Natural killer cell (primary cell): Measurements from ENCODE around the gene PPP2R5A. TPM values are rescaled to one million over a fixed set of nuclear protein-coding genes. Genes with fewer than 3 reads are reported as not detected.
A peak's percentile ranks its signal among the peaks of the same experiment; 100 is the strongest.
"Not testable (repeated sequence)": the region's sequence is repeated elsewhere in the genome, so short reads cannot be mapped to it uniquely, and the experiment has no call there.

Experiments used
- ATAC-seq, 3 donors: fragments of 150-1000 bp in 2 of 3; fragments of 200-7000 bp in 1 of 3; cut with Tn5 transposase; 1 replicate in 1 of 3; 2 replicates in 2 of 3; pipeline ENCODE4 v1.10.0; 2021; ENCODE audit warnings: mild to moderate bottlenecking in 2 of 3, moderate library complexity in 2 of 3
- DNase-seq, 2 donors: peaks; one replicate each; pipeline versions ENCODE4 v3.0.0 to v3.0.0-alpha.2; 2013 to 2021; ENCODE audit warnings: mixed read lengths in 1 of 2
- H3K27ac ChIP-seq: one replicate; pipeline ENCODE4 v1.5.1; 2013; ENCODE audit warnings: mild to moderate bottlenecking, low read length
- H3K27me3 ChIP-seq: one replicate; pipeline ENCODE4 v1.6.1; 2013; ENCODE audit warnings: low read length; ENCODE audit not compliant: control insufficient read depth, insufficient read depth
- H3K36me3 ChIP-seq: one replicate; pipeline ENCODE4 v1.6.1; 2013; ENCODE audit warnings: low read length; ENCODE audit not compliant: control insufficient read depth, insufficient read depth
- H3K4me1 ChIP-seq: one replicate; pipeline ENCODE4 v1.6.1; 2013; ENCODE audit warnings: low read length; ENCODE audit not compliant: control insufficient read depth, insufficient read depth
- H3K4me3 ChIP-seq: one replicate; pipeline ENCODE4 v1.5.1; 2013; ENCODE audit warnings: low read length
- H3K9me3 ChIP-seq: one replicate; pipeline ENCODE4 v1.6.1; 2013; ENCODE audit warnings: low read length; ENCODE audit not compliant: control insufficient read depth, insufficient read depth
- H3K27ac Mint-ChIP-seq, 2 donors: one replicate each; pipeline ENCODE4 v1.8.0; 2022; ENCODE audit warnings: mild to moderate bottlenecking in 2 of 2, mixed read lengths in 2 of 2, moderate library complexity in 1 of 2
- H3K27me3 Mint-ChIP-seq, 2 donors: one replicate each; pipeline ENCODE4 v1.8.0; 2022; ENCODE audit warnings: low read depth in 2 of 2, mixed read lengths in 2 of 2
- H3K36me3 Mint-ChIP-seq: one replicate; pipeline ENCODE4 v1.8.0; 2022; ENCODE audit warnings: mixed read lengths
- H3K4me1 Mint-ChIP-seq, 2 donors: one replicate each; pipeline ENCODE4 v1.8.0; 2022; ENCODE audit warnings: mixed read lengths in 2 of 2
- H3K4me3 Mint-ChIP-seq: one replicate; pipeline ENCODE4 v1.8.0; 2022; ENCODE audit warnings: mild to moderate bottlenecking, moderate library complexity, mixed read lengths
- H3K9me3 Mint-ChIP-seq, 2 donors: one replicate each; pipeline ENCODE4 v1.8.0; 2022; ENCODE audit warnings: mixed read lengths in 2 of 2
- CTCF ChIP-seq: fragments of 200-600 bp; IDR thresholded peaks from one replicate; pipeline ENCODE4 v1.8.0; 2022; ENCODE audit warnings: antibody characterized with exemption
- WGBS: methylation state at CpG from one replicate; pipeline ENCODE4 v1.1.7; 2013; ENCODE audit warnings: missing lambda C conversion rate; ENCODE audit not compliant: insufficient coverage; 5-methylcytosine and 5-hydroxymethylcytosine counted together
- intact Hi-C: fragments of 100-400 bp; cut with micrococcal nuclease; formaldehyde crosslinking; loops from one replicate; pipeline ENCODE4 v1.14.2; 2022
- total RNA-seq, 4 donors: library from RNA; stranded (reverse); fragments of 120-200 nt in 1 of 4; gene quantifications; one replicate each; pipeline versions ENCODE4 v1.2.3 to v1.2.4, GENCODE V29; 2013 to 2022

Gene PPP2R5A
- total RNA-seq, 3 donors from 2014 or later (not counting 1 experiment from before 2014, with no cell fraction given): 74.0 to 99.8 (median 86.4) TPM

GRCh38 chr1:212287261-212287895, 2.2 kb downstream of the PPP2R5A start:
- Mint-ChIP-seq H3K9me3 (no peaks in the 10 kb centered on the region), H3K27me3 (no peaks in the 10 kb centered on the region), H3K27ac (peak overlapping the region; percentile 96 to 99), H3K4me1 (peaks cover 72 to 81% of the 10 kb centered on the region in 2 donors), H3K36me3 (peaks cover 8% of the 10 kb centered on the region), H3K4me3 (peak overlapping the region; percentile 97)
- Histone ChIP-seq H3K27ac (peak overlapping the region; percentile 97), H3K36me3 (peaks cover 4% of the 10 kb centered on the region), H3K4me1 (peaks cover 20% of the 10 kb centered on the region), H3K27me3 (no peaks in the 10 kb centered on the region), H3K9me3 (no peaks in the 10 kb centered on the region), H3K4me3 (peak overlapping the region; percentile 100)
- intact Hi-C loops: loop anchor here (5.0 kb wide), 1 partner anchor 155 kb away; no protein-coding TSS in a partner anchor
- ATAC-seq: no peak
- DNase-seq: no peak
- TF ChIP-seq CTCF: no peak
- WGBS: 0% methylated on average over 1 of the region's 3 CpGs

GRCh38 chr1:212287995-212288394, 2.8 kb downstream of the PPP2R5A start:
- H3K4me1 Mint-ChIP-seq: peaks cover 78 to 86% of the 10 kb centered on the region in 2 donors
- Histone ChIP-seq H3K4me1 (peaks cover 24% of the 10 kb centered on the region), H3K27ac (peak overlapping the region; percentile 10), H3K4me3 (peak overlapping the region; percentile 100)
- WGBS: 83% methylated on average over 9 of the region's 9 CpGs
- H3K9me3 Mint-ChIP-seq, H3K27me3 ChIP-seq, DNase-seq, H3K36me3 ChIP-seq, H3K36me3 Mint-ChIP-seq, ATAC-seq, H3K9me3 ChIP-seq, H3K27me3 Mint-ChIP-seq: not testable (repeated sequence)
- peak overlapping the region; percentile 81 for H3K4me3 Mint-ChIP-seq
- intact Hi-C loops: loop anchor here (5.0 kb wide), 1 partner anchor 156 kb away; no protein-coding TSS in a partner anchor
- peak overlapping the region; percentile 68 to 81 for H3K27ac Mint-ChIP-seq

GRCh38 chr1:212288615-212289014, 3.4 kb downstream of the PPP2R5A start:
- Mint-ChIP-seq H3K36me3 (peaks cover 8% of the 10 kb centered on the region), H3K27ac (peak overlapping the region; percentile 68 to 81), H3K4me3 (peak overlapping the region; percentile 81), H3K4me1 (peaks cover 81 to 86% of the 10 kb centered on the region in 2 donors), H3K27me3 (no peaks in the 10 kb centered on the region), H3K9me3 (no peaks in the 10 kb centered on the region)
- Histone ChIP-seq H3K27ac (peak overlapping the region; percentile 2), H3K27me3 (no peaks in the 10 kb centered on the region), H3K4me1 (peaks cover 24% of the 10 kb centered on the region), H3K4me3 (no peak overlapping the region), H3K36me3 (peaks cover 4% of the 10 kb centered on the region), H3K9me3 (no peaks in the 10 kb centered on the region)
- DNase-seq: no peak
- no peak for TF ChIP-seq CTCF
- ATAC-seq: no peak
- intact Hi-C loops: loop anchor here (5.0 kb wide), 1 partner anchor 156 kb away; no protein-coding TSS in a partner anchor

- TF ChIP-seq CTCF: no peak
- Histone ChIP-seq H3K27ac (no peak overlapping the region), H3K9me3 (no peaks in the 10 kb centered on the region), H3K4me1 (peaks cover 18% of the 10 kb centered on the region), H3K36me3 (peaks cover 4% of the 10 kb centered on the region), H3K27me3 (no peaks in the 10 kb centered on the region), H3K4me3 (no peak overlapping the region)
- peaks cover 78 to 82% of the 10 kb centered on the region in 2 donors for H3K4me1 Mint-ChIP-seq
- WGBS: 59% methylated on average over 2 of the region's 4 CpGs
- H3K27ac Mint-ChIP-seq: peak overlapping the region; percentile 68 to 81
- H3K4me3 Mint-ChIP-seq: peak overlapping the region; percentile 73
- H3K36me3 Mint-ChIP-seq: peaks cover 8% of the 10 kb centered on the region
- intact Hi-C loops: loop anchor here (5.0 kb wide), 1 partner anchor 157 kb away; no protein-coding TSS in a partner anchor
- H3K27me3 Mint-ChIP-seq: no peaks in the 10 kb centered on the region
- no peaks in the 10 kb centered on the region for H3K9me3 Mint-ChIP-seq
- no peak for DNase-seq
- ATAC-seq: no peak
Observed at GRCh38 chr1:212289262-212290077, 4.3 kb downstream of the PPP2R5A start.
